ENCODE measurements around the gene GRHL1.
"Not testable (repeated sequence)": the region's sequence is repeated elsewhere in the genome, so short reads cannot be mapped to it uniquely, and the experiment has no call there.

GRHL1 gene

DNA sequence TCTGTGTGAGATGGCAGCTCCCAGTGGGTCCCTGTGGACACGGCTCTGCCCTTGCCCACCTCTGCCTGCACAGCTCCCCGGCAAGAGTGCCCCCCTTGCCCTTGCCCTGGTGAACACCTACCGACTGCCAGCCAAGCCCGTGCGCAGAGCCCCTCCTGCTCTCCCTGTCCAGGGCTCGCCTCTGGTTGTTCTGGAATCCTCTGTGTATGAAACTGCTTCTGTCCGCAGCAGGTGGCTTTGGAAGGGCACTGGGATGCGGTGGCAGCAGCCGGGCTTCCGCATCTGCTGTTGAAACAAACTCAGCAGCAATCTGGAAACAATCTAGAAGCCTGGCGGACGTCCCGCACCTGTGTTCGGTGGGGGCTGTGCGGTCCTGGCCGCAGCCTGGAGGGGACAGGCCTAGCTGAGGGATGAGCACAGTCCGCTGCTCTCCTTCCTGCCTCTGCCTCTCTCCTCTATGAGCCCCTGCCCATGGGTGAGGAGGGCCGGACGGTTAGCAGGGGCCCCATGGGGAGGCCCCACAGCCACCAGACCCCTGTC, 57.8 kb downstream of the GRHL1 start:
- Histone ChIP-seq H3K4me3 (ENCODE audit: low read length) (no peak overlapping the region), H3K9me3 (ENCODE audit: insufficient read depth, low read depth, low read length) (no peaks in the 10 kb centered on the region), H3K36me3 (ENCODE audit: insufficient read depth, low read depth, low read length) (no peaks in the 10 kb centered on the region), H3K27ac (ENCODE audit: low read length) (no peak overlapping the region), H3K9ac (ENCODE audit: low read depth, low read length) (no peak overlapping the region), H3K4me1 (ENCODE audit: insufficient read depth, low read length) (no peaks in the 10 kb centered on the region), H3K27me3 (ENCODE audit: insufficient read depth, low read length) (no peaks in the 10 kb centered on the region)

DNA sequence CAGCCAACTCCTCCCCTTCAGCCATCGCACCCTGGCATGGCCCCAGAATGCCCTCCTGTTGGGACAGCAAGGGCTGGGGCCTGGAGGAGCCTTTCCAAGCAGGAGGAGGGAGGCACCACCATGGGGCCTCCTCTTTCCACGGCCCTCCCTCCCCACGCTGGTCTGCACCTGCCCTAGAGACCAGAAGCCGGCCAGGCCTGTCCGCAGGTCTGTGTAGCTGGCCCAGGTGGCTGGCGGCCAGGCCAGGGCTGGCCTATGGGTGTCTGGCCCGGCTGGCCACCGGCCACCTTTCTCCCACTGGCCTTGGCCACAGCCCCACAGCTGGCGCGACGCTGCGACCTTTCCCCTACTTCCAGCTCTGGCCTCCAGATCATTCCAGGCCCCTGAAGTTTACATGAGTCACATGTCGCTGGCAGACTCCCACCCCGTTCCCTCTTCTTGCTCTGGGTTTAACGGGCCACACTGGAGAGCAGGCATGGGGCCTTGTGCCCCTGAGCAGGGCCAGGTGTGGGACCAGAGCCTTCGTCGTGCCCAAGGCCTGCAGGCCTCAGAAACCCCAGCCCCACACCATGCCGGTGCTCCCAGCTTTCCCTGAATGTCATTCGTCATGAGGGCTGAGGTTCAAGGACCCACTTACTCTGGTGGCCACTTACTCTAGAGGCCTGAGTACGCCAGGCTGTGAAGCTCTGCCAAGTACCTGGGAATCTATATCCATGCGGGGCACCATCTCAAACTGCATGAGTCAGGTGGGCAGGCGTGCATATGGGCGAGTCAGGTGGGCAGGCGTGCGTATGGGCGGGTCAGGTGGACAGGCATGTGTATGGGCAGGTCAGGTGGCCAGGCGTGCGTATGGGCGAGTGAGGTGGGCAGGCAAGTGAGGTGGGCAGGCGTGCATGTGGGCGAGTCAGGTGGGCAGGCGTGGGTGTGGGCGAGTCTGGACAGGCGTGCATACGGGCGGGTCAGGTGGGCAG, 58.6 kb downstream of the GRHL1 start:
- Histone ChIP-seq H3K27me3 (ENCODE audit: insufficient read depth, low read length) (no peaks in the 10 kb centered on the region), H3K27ac (ENCODE audit: low read length) (no peak overlapping the region), H3K9me3 (ENCODE audit: insufficient read depth, low read depth, low read length) (no peaks in the 10 kb centered on the region), H3K4me3 (ENCODE audit: low read length) (no peak overlapping the region), H3K4me1 (ENCODE audit: insufficient read depth, low read length) (no peaks in the 10 kb centered on the region), H3K9ac (ENCODE audit: low read depth, low read length) (no peak overlapping the region), H3K36me3 (ENCODE audit: insufficient read depth, low read depth, low read length) (no peaks in the 10 kb centered on the region)

DNA sequence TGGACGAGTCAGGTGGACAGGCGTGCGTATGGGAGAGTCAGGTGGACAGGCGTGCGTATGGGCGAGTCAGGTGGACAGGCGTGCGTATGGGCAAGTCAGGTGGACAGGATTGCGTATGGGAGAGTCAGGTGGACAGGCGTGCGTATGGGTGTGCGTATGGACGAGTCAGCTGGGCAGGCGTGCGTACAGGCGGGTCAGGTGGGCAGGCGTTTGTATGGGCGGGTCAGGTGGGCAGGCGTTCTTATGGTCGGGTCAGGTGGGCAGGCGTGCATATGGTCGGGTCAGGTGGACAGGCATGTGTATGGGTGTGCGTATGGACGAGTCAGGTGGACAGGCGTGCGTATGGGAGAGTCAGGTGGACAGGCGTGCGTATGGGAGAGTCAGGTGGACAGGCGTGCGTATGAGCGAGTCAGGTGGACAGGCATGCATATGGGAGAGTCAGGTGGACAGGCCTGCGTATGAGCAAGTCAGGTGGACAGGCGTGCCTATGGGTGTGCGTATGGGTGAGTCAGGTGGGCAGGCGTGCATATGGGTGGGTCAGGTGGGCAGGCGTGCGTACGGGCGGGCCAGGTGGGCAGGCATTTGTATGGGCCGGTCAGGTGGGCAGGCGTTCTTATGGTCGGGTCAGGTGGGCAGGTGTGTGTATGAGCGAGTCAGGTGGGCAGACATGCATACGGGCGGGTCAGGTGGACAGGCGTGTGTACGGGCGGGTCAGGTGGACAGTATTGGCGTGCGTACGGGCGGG, 59.5 kb downstream of the GRHL1 start:
- not testable (repeated sequence) for H3K4me3 ChIP-seq (ENCODE audit: low read length); H3K27ac ChIP-seq (ENCODE audit: low read length); H3K27me3 ChIP-seq (ENCODE audit: insufficient read depth, low read length); H3K9me3 ChIP-seq (ENCODE audit: insufficient read depth, low read depth, low read length); H3K9ac ChIP-seq (ENCODE audit: low read depth, low read length); H3K36me3 ChIP-seq (ENCODE audit: insufficient read depth, low read depth, low read length); H3K4me1 ChIP-seq (ENCODE audit: insufficient read depth, low read length)

DNA sequence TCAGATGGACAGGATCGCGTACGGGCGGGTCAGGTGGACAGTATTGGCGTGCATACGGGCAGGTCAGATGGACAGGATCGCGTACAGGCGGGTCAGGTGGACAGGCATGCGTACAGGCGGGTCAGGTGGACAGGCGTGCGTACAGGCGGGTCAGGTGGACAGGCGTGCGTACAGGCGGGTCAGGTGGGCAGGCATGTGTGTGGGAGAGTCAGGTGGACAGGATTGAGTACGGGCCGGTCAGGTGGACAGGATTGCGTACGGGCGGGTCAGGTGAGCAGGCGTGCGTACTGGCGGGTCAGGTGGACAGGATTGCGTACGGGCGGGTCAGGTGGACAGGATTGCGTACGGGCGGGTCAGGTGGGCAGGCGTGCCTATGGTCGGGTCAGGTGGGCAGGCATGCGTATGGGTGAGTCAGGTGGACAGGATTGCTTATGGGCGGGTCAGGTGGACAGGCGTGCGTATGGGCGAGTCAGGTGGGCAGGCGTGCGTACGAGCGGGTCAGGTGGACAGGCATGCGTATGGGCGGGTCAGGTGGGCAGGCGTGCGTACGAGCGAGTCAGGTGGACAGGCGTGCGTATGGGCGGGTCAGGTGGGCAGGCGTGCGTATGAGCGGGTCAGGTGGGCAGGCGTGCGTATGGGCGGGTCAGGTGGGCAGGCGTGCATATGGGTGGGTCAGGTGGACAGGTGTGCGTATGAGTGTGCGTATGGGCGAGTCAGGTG, 60.3 kb downstream of the GRHL1 start:
- H3K4me1 ChIP-seq (ENCODE audit: insufficient read depth, low read length); H3K9me3 ChIP-seq (ENCODE audit: insufficient read depth, low read depth, low read length); H3K27ac ChIP-seq (ENCODE audit: low read length); H3K4me3 ChIP-seq (ENCODE audit: low read length); H3K36me3 ChIP-seq (ENCODE audit: insufficient read depth, low read depth, low read length); H3K27me3 ChIP-seq (ENCODE audit: insufficient read depth, low read length); H3K9ac ChIP-seq (ENCODE audit: low read depth, low read length): not testable (repeated sequence)

DNA sequence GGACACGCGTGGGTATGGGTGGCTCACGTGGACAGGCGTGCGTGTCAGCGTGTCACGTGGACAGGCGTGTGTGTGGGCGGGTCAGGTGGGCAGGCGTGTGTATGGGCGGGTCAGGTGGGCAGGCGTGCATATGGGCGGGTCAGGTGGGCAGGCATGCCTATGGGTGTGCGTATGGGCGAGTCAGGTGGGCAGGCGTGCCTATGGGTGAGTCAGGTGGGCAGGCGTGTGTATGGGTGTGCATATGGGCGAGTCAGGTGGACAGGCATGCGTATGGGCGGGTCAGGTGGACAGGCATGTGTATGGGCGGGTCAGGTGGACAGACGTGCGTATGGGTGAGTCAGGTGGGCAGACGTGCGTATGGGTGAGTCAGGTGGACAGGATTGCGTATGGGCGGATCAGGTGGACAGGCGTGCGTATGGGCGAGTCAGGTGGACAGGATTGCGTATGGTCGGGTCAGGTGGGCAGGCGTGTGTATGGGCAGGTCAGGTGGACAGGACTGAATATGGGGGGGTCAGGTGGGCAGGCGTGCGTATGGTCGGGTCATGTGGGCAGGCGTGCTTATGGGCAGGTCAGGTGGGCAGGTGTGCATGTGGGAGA, 61.0 kb downstream of the GRHL1 start:
- H3K36me3 ChIP-seq (ENCODE audit: insufficient read depth, low read depth, low read length); H3K27me3 ChIP-seq (ENCODE audit: insufficient read depth, low read length); H3K4me3 ChIP-seq (ENCODE audit: low read length); H3K9ac ChIP-seq (ENCODE audit: low read depth, low read length); H3K27ac ChIP-seq (ENCODE audit: low read length); H3K9me3 ChIP-seq (ENCODE audit: insufficient read depth, low read depth, low read length); H3K4me1 ChIP-seq (ENCODE audit: insufficient read depth, low read length): not testable (repeated sequence)

DNA sequence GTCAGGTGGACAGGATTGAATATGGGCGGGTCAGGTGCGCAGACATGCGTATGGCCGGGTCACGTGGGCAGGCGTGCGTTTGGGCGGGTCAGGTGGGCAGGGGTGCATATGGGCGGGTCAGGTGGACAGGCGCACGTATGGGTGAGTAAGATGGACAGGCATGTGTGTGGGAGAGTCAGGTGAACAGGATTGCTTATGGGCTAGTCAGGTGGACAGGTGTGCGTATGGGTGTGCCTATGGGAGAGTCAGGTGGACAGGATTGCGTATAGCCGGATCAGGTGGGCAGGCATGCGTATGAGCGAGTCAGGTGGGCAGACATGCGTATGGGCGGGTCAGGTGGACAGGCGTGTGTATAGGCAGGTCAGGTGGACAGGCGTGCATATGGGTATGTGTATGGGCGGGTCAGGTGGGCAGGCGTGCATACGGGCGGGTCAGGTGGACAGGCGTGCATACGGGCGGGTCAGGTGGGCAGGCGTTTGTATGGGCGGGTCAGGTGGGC, 61.5 kb downstream of the GRHL1 start:
- no peak overlapping the region for H3K9ac ChIP-seq (ENCODE audit: low read depth, low read length)
- H3K4me1 ChIP-seq (ENCODE audit: insufficient read depth, low read length): no peaks in the 10 kb centered on the region
- H3K27ac ChIP-seq (ENCODE audit: low read length): no peak overlapping the region
- H3K4me3 ChIP-seq (ENCODE audit: low read length): no peak overlapping the region
- H3K9me3 ChIP-seq (ENCODE audit: insufficient read depth, low read depth, low read length): no peaks in the 10 kb centered on the region
- no peaks in the 10 kb centered on the region for H3K36me3 ChIP-seq (ENCODE audit: insufficient read depth, low read depth, low read length)
- no peaks in the 10 kb centered on the region for H3K27me3 ChIP-seq (ENCODE audit: insufficient read depth, low read length)

DNA sequence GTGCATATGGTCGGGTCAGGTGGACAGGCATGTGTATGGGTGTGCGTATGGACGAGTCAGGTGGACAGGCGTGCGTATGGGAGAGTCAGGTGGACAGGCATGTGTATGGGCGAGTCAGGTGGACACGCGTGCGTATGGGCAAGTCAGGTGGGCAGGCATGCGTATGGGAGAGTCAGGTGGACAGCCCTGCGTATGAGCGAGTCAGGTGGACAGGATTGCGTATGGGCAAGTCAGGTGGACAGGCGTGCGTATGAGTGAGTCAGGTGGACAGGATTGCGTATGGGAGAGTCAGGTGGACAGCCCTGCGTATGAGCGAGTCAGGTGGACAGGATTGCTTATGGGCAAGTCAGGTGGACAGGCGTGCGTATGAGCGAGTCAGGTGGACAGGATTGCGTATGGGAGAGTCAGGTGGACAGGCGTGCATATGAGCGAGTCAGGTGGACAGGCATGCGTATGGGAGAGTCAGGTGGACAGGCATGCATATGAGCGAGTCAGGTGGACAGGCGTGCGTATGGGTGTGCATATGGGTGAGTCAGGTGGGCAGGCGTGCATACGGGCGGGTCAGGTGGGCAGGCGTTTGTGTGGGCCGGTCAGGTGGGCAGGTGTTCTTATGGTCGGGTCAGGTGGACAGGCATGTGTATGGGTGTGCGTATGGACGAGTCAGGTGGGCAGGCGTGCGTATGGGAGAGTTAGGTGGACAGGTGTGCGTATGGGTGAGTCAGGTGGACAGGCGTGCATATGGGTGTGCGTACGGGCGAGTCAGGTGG, 62.3 kb downstream of the GRHL1 start:
- H3K9me3 ChIP-seq (ENCODE audit: insufficient read depth, low read depth, low read length); H3K4me3 ChIP-seq (ENCODE audit: low read length); H3K36me3 ChIP-seq (ENCODE audit: insufficient read depth, low read depth, low read length); H3K27me3 ChIP-seq (ENCODE audit: insufficient read depth, low read length); H3K27ac ChIP-seq (ENCODE audit: low read length); H3K4me1 ChIP-seq (ENCODE audit: insufficient read depth, low read length); H3K9ac ChIP-seq (ENCODE audit: low read depth, low read length): not testable (repeated sequence)

DNA sequence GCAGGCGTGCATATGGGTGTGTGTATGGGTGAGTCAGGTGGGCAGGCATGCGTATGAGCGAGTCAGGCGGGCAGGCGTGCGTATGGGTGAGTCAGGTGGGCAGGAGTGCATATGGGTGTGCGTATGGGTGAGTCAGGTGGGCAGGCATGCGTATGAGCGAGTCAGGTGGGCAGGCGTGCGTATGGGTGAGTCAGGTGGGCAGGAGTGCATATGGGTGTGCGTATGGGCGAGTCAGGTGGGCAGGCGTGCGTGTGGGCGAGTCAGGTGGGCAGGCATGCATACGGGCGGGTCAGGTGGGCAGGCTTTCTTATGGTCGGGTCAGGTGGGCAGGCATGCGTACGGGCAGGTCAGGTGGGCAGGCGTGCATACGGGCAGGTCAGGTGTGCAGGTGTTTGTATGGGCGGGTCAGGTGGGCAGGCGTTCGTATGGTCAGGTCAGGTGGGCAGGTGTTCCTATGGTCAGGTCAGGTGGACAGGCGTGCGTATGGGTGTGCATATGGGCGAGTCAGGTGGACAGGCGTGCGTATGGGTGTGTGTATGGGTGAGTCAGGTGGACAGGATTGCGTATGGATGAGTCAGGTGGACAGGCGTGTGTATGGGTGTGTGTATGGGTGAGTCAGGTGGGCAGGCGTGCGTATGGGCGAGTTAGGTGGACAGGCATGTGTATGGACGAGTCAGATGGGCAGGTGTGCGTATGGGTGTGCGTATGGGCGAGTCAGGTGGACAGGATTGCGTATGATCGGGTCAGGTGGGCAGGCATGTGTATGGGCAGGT, 63.1 kb downstream of the GRHL1 start:
- Histone ChIP-seq H3K27ac (ENCODE audit: low read length) (no peak overlapping the region), H3K9me3 (ENCODE audit: insufficient read depth, low read depth, low read length) (no peaks in the 10 kb centered on the region), H3K4me1 (ENCODE audit: insufficient read depth, low read length) (no peaks in the 10 kb centered on the region), H3K4me3 (ENCODE audit: low read length) (no peak overlapping the region), H3K27me3 (ENCODE audit: insufficient read depth, low read length) (no peaks in the 10 kb centered on the region), H3K9ac (ENCODE audit: low read depth, low read length) (no peak overlapping the region), H3K36me3 (ENCODE audit: insufficient read depth, low read depth, low read length) (no peaks in the 10 kb centered on the region)

DNA sequence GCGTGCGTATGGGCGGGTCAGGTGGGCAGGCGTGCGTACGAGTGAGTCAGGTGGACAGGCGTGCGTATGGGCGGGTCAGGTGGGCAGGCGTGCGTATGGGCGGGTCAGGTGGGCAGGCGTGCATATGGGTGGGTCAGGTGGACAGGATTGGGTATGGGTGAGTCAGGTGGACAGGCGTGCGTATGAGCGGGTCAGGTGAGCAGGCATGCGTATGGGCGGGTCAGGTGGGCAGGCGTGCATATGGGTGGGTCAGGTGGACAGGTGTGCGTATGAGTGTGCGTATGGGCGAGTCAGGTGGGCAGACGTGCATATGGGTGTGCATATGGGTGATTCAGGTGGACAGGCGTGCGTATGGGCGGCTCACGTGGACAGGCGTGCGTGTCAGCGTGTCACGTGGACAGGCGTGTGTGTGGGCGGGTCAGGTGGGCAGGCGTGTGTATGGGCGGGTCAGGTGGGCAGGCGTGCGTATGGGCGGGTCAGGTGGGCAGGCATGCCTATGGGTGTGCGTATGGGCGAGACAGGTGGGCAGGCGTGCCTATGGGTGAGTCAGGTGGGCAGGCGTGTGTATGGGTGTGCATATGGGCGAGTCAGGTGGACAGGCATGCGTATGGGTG, 64.0 kb downstream of the GRHL1 start:
- H3K9ac ChIP-seq (ENCODE audit: low read depth, low read length); H3K27ac ChIP-seq (ENCODE audit: low read length); H3K9me3 ChIP-seq (ENCODE audit: insufficient read depth, low read depth, low read length); H3K4me3 ChIP-seq (ENCODE audit: low read length); H3K27me3 ChIP-seq (ENCODE audit: insufficient read depth, low read length); H3K36me3 ChIP-seq (ENCODE audit: insufficient read depth, low read depth, low read length); H3K4me1 ChIP-seq (ENCODE audit: insufficient read depth, low read length): not testable (repeated sequence)

All from iPS-20b (cell line).